Nephron progenitor cell (in vitro differentiated cells): ENCODE measurements around the gene INSYN2B.

ENCODE experiments used
- DNase-seq: peaks from one replicate; pipeline ENCODE4 v3.0.0; 2021
- H3K27ac Mint-ChIP-seq: 2 replicates; pipeline ENCODE4 v1.8.0; 2021; ENCODE audit warnings: mild to moderate bottlenecking, moderate library complexity, mixed read lengths
- H3K27me3 Mint-ChIP-seq: 2 replicates; pipeline ENCODE4 v1.8.0; 2021; ENCODE audit warnings: mild to moderate bottlenecking, low read depth, mixed read lengths; ENCODE audit not compliant: poor library complexity
- H3K36me3 Mint-ChIP-seq: 2 replicates; pipeline ENCODE4 v1.8.0; 2021; ENCODE audit warnings: low read depth, mixed read lengths
- H3K4me1 Mint-ChIP-seq: 2 replicates; pipeline ENCODE4 v1.8.0; 2021; ENCODE audit warnings: mixed read lengths
- H3K4me3 Mint-ChIP-seq: 2 replicates; pipeline ENCODE4 v1.8.0; 2021; ENCODE audit warnings: mild to moderate bottlenecking, moderate library complexity, mixed read lengths
- H3K9me3 Mint-ChIP-seq: 2 replicates; pipeline ENCODE4 v1.8.0; 2021; ENCODE audit warnings: mild to moderate bottlenecking, moderate library complexity, mixed read lengths
- CTCF ChIP-seq: fragments of 200-600 bp; sonication (generic); IDR thresholded peaks from 2 replicates; pipeline ENCODE4 v1.5.0; 2021; ENCODE audit warnings: antibody characterized with exemption

INSYN2B gene

GRCh38 chr5:169867347-169867746, 112.9 kb downstream of the INSYN2B start:
- TF ChIP-seq CTCF: no peak
- no peaks in the 10 kb centered on the region for H3K9me3 Mint-ChIP-seq
- H3K27ac Mint-ChIP-seq: no peak overlapping the region
- no peaks in the 10 kb centered on the region for H3K36me3 Mint-ChIP-seq
- no peak for DNase-seq
- no peak overlapping the region for H3K4me3 Mint-ChIP-seq
- H3K27me3 Mint-ChIP-seq: peaks cover 6% of the 10 kb centered on the region
- peaks cover 19% of the 10 kb centered on the region for H3K4me1 Mint-ChIP-seq

GRCh38 chr5:169864483-169864882, 115.8 kb downstream of the INSYN2B start:
- no peak for TF ChIP-seq CTCF
- Mint-ChIP-seq H3K27me3 (peaks cover 6% of the 10 kb centered on the region), H3K4me3 (no peak overlapping the region), H3K36me3 (no peaks in the 10 kb centered on the region), H3K9me3 (no peaks in the 10 kb centered on the region), H3K27ac (no peak overlapping the region), H3K4me1 (peaks cover 17% of the 10 kb centered on the region)
- no peak for DNase-seq

- no peak for TF ChIP-seq CTCF
These were observed 117.9 kb downstream of the INSYN2B start for GRCh38 chr5:169862391-169862811.

GRCh38 chr5:169861934-169862333, 118.4 kb downstream of the INSYN2B start:
- TF ChIP-seq CTCF: no peak
- Mint-ChIP-seq H3K27me3 (peaks cover 3% of the 10 kb centered on the region), H3K9me3 (no peaks in the 10 kb centered on the region), H3K36me3 (no peaks in the 10 kb centered on the region), H3K27ac (no peak overlapping the region), H3K4me1 (peaks cover 17% of the 10 kb centered on the region), H3K4me3 (no peak overlapping the region)
- DNase-seq: no peak

More at GRCh38 chr5:169862391-169862811, 117.9 kb downstream of the INSYN2B start:
- DNase-seq: no peak
- Mint-ChIP-seq H3K36me3 (no peaks in the 10 kb centered on the region), H3K4me1 (peaks cover 17% of the 10 kb centered on the region), H3K27me3 (peaks cover 3% of the 10 kb centered on the region), H3K27ac (no peak overlapping the region), H3K4me3 (no peak overlapping the region), H3K9me3 (no peaks in the 10 kb centered on the region)

GRCh38 chr5:169861433-169861832, 118.9 kb downstream of the INSYN2B start:
- Mint-ChIP-seq H3K4me3 (no peak overlapping the region), H3K27ac (no peak overlapping the region), H3K36me3 (no peaks in the 10 kb centered on the region), H3K4me1 (peaks cover 17% of the 10 kb centered on the region), H3K27me3 (peaks cover 3% of the 10 kb centered on the region), H3K9me3 (no peaks in the 10 kb centered on the region)
- no peak for DNase-seq
- no peak for TF ChIP-seq CTCF

- H3K4me1 Mint-ChIP-seq: peaks cover 10% of the 10 kb centered on the region
- H3K4me3 Mint-ChIP-seq: no peak overlapping the region
- no peak for DNase-seq
- H3K27ac Mint-ChIP-seq: no peak overlapping the region
- no peaks in the 10 kb centered on the region for H3K36me3 Mint-ChIP-seq
- no peaks in the 10 kb centered on the region for H3K9me3 Mint-ChIP-seq
- TF ChIP-seq CTCF: no peak
- H3K27me3 Mint-ChIP-seq: peaks cover 6% of the 10 kb centered on the region
These were observed 119.7 kb downstream of the INSYN2B start for GRCh38 chr5:169860585-169860984.
